ENCODE measurements around the gene GAN.

The GAN gene

GRCh38 chr16:81275795-81276194 is 39.0 kb upstream of the GAN start:
- TF ChIP-seq, protein P1, sequence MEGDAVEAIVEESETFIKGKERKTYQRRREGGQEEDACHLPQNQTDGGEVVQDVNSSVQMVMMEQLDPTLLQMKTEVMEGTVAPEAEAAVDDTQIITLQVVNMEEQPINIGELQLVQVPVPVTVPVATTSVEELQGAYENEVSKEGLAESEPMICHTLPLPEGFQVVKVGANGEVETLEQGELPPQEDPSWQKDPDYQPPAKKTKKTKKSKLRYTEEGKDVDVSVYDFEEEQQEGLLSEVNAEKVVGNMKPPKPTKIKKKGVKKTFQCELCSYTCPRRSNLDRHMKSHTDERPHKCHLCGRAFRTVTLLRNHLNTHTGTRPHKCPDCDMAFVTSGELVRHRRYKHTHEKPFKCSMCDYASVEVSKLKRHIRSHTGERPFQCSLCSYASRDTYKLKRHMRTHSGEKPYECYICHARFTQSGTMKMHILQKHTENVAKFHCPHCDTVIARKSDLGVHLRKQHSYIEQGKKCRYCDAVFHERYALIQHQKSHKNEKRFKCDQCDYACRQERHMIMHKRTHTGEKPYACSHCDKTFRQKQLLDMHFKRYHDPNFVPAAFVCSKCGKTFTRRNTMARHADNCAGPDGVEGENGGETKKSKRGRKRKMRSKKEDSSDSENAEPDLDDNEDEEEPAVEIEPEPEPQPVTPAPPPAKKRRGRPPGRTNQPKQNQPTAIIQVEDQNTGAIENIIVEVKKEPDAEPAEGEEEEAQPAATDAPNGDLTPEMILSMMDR (IDR thresholded peaks at IDR 0.05), result no peak

- TF ChIP-seq, protein P1 (IDR thresholded peaks at IDR 0.05), result no peak
Observed at GRCh38 chr16:81276323-81276722, 38.4 kb upstream of the GAN start.

- TF ChIP-seq, protein P1 (IDR thresholded peaks at IDR 0.05), result no peak
Observed at GRCh38 chr16:81277541-81278080, 37.2 kb upstream of the GAN start.

- TF ChIP-seq, protein P1 (IDR thresholded peaks at IDR 0.05), result no peak
Observed at GRCh38 chr16:81278526-81278925, 36.2 kb upstream of the GAN start.

DNA sequence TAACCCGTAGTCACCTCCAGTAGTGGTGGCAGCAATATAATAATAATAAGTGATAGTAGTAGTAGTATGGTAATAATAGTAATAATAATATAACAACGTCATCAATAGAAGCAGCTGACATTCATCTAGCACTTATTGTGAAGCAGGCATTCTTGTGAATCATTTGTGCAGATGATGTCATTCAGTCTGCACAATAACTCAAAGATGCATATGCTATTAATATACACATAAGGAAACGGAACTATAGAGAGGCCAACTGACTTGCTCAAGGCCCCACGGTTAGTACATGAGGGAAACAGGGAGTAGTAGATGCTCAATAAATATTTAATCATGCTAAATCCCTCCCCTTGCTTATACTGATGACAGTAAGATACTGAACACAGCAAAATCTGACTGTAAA is 35.4 kb upstream of the GAN start:
- TF ChIP-seq, protein P1 (IDR thresholded peaks at IDR 0.05), result no peak

DNA sequence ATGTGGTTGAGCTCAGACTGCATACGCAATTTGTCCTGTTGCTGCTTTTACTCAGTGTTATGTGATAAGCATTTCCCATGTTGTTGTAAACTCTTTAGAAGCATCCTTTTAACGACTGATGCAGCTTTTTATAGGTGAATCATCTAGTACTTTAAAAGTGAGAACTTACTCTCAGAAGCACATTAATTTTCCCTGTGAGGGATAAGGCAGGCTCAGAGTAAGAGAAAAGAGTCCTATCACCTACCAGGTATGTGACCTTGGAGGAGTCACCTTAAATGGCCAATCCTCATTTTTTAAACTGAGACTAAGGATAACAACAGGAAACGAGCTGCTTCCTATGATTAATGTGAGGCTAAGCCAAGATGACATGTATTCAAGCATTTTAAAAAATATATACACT is 34.4 kb upstream of the GAN start:
- TF ChIP-seq, protein P1 (IDR thresholded peaks at IDR 0.05), result no peak

GRCh38 chr16:81283044-81283443 is 31.7 kb upstream of the GAN start:
- TF ChIP-seq, protein P1 (IDR thresholded peaks at IDR 0.05), result no peak

DNA sequence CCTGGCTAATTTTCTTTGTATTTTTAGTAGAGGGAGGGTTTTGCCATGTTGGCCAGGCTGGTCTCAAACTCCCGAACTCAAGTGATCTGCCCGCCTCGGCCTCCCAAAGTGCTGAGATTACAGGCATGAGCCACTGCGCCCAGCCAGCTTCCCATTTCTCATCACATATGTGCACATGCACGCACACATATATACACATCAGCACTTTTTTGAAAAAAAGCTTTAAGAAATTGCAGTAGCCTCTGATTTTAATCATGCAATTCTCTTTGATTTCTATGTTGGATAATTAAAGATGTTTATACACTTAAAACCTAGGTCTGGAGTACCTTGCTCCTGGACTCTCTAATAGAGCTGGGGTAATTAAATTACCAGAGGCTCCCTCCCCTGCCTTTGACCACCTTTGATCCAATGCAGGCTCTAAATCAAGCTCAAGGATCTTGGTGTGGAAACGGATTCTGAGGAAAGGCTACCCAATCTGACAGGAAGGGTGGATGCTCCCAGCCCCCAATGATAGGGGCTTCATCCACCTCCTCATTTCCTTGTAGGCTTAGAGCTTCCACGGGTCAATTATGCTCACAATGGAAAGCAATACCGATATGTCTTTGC is 29.7 kb upstream of the GAN start:
- TF ChIP-seq, protein P1 (IDR thresholded peaks at IDR 0.05), result no peak
